Activated CD4-positive, CD25-positive, alpha-beta regulatory T cell (primary cell): ENCODE data around the gene SLC25A18.

Experiments used
- DNase-seq, 4 experiments: peaks; one replicate each; lab custom pipeline; 2025; lab: John Stamatoyannopoulos, UW

The SLC25A18 gene

GRCh38 chr22:17570851-17571631 is 7.7 kb downstream of the SLC25A18 start:
- DNase-seq = no peak

- no peak for DNase-seq
Observed at GRCh38 chr22:17575151-17575550, 11.9 kb downstream of the SLC25A18 start.

- no peak for DNase-seq
Observed at GRCh38 chr22:17575681-17576080, 12.4 kb downstream of the SLC25A18 start.

GRCh38 chr22:17576470-17576869 is 13.2 kb downstream of the SLC25A18 start:
- DNase-seq = no peak

- no peak for DNase-seq
Observed at GRCh38 chr22:17578136-17578754, 14.9 kb downstream of the SLC25A18 start.

GRCh38 chr22:17579535-17579981 is 16.3 kb downstream of the SLC25A18 start:
- no peak for DNase-seq

- no peak for DNase-seq
Observed at GRCh38 chr22:17580441-17581031, 17.2 kb downstream of the SLC25A18 start.

DNA sequence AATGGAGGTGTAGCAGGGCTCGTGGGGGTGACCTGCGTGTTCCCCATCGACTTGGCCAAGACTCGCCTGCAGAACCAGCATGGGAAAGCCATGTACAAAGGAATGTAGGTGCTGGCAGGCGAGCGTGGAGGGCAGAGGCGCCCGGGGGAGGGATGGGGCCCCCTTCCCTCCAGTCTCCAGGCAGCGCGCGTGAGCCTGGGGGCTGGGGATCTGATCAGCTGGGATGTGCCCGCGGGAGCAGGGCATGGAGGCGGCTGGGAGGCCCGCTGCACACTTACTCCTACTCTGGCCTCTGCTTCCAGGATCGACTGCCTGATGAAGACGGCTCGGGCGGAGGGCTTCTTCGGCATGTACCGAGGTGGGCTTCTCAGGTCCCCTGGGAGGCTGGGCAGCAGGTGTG is 17.8 kb downstream of the SLC25A18 start:
- no peak for DNase-seq

DNA sequence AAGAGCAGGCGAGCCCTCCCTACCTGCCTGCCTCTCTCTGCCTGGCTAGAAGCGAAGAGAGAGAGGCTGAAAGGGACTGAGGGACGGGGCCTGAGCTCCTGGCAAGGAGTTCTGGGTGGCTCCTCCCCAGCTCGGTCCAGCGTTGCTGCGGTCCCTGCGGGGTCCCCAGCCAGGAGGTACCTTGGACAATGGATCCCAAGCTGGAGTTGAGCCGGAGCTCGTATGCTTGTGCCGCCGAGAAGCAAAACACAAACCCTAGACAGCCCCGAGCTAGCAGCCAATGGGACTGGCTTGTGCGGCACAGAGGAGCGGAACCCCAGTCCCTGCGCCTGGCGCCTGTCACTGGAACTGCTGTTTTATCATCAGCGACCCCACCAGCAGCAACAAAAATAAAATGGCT is 18.3 kb downstream of the SLC25A18 start:
- no peak for DNase-seq

- DNase-seq = no peak
Observed at GRCh38 chr22:17583151-17583550, 19.9 kb downstream of the SLC25A18 start.

DNA sequence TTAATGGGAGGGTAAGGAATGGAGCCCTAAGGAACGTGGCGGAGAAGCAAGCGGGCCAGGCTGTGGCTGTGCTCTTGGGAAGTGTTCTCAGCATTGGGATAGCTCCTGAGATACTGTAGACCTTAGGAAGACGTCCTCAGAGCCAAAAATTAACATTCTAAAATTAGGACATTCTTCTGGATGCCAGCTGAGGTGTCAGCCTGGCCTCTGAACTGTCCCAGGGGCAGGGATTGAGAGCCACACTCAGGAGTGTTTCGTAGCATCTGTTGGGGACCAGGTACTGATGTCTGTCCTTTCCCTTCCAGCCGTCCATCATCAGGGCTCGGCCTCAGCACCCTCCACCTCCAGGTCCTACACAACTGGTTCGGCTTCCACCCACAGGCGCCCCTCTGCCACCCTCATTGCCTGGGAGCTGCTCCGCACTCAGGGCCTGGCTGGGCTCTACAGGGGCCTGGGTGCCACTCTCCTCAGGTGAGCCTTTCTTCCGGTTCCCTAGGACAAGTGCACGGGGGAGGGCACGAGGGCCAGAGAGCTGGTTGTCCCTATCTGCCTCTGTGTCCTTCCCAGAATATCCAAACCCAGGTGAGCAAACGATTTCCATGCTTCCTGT is 23.6 kb downstream of the SLC25A18 start:
- no peak for DNase-seq

DNA sequence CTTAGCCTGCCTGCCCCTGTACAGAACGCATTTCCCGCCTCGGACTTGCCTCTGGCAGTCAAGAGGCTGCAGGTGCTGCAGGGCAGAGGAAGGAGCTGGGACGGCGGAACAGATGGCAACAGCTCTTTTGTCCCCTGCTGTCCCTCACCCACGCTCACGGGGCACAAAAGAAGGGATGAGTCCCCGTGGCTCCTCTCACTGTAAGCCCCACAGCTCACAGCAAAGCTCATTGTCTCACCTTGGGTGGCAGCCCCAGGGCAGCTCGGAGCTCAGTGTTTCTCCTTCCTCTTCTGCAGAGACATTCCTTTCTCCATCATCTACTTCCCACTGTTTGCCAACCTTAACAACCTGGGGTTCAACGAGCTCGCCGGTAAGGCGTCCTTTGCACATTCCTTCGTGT is 24.3 kb downstream of the SLC25A18 start:
- no peak for DNase-seq

GRCh38 chr22:17588606-17589005 is 25.3 kb downstream of the SLC25A18 start:
- DNase-seq = no peak

GRCh38 chr22:17589810-17590375 is 26.6 kb downstream of the SLC25A18 start:
- no peak for DNase-seq

DNA sequence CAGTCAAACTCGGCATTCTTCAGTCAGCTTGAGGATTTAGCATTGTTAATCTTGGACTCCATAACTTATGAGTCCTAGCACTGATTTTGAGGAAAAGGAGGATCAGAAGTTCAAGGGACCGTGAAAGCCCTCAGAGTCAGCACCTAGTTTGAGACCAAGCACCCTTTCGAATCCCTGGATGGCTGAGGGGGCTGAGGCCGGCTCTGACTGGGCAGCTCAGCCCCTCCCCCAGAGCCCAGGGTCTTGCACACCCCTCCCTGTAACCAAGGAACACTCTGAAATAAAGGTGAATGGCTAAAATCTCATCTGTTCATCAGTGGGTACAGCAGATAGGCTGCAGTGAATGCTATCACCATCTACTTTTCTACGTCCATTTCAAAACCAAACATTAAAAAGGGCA is 27.3 kb downstream of the SLC25A18 start:
- DNase-seq = no peak

DNA sequence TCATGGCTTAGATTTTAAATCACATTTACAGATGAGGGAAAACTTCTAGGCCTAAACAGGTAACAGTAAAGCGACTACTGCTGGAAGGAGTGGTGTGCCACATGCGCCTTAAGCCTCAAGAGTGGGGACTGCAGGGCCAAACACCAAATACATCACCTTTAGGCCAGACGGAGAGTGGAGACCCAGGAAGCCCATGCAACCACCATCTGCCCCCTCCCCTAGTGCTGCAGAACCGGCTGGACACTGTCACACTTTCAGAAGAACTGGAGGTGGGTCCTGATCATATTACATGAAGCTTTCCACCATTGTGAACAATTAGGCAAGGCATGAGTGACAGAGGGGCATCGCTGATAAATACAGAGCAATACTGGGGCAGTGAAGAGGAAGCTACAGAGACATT is 28.9 kb downstream of the SLC25A18 start:
- no peak for DNase-seq

DNA sequence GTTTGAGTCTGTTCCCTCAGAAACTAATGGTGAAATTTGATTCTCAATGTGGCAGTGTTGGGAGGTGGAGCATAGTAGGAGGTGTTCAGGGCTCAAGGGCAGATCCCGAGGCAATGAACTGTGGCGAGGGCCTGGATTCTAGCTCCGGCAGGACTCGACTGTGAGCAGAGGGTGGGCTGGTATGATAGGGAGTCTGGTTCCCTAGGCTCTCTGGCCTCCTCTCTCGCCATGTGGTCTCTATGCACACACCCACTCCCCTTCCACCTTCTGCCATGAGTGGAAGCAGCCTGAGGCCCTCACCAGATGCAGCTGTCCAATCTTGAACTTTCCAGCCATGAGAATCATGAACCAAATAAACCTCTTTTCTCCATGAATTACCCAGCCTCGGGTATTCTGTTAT is 32.9 kb downstream of the SLC25A18 start:
- no peak for DNase-seq

DNA sequence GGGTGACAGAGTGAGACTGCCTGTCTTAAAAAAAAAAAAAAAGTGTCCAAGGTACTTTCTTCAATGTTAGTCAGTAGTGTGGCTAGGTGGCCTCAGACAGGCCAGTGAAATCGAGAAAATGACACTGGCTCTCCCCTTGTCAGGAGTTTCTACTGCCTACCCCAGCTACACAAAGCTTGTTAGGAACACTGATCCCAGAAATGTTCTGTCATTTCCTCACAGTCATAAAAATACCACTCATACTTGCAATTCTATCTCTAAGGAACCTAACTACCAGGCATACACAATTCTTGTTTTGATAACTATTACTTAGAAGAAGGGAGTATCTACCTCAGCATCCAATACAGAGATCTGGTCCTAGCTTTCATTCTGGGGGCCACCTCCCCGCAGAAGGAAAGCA is 33.9 kb downstream of the SLC25A18 start:
- DNase-seq = no peak

GRCh38 chr22:17598318-17598717 is 35.0 kb downstream of the SLC25A18 start:
- DNase-seq = no peak

DNA sequence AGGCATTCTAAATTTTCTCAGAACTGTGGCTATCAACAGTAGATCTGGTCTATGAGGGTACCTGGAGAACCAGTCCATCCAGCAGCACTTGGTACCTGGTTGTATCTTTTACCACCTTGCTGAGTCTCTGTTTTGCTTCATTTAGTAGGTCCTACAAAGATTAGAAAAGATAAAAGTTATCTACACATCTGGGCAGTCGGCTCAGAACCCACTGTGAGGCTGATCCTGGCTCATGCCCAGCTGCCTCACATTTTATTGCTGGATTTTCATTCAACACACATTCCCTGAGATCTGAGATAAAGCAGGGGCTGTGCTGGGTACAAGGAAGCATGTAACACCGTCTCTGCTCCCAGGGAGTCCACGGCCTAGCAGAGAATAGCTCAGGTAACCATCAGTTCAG is 37.7 kb downstream of the SLC25A18 start:
- no peak for DNase-seq

- no peak for DNase-seq
Observed at GRCh38 chr22:17603668-17604067, 40.4 kb downstream of the SLC25A18 start.

DNA sequence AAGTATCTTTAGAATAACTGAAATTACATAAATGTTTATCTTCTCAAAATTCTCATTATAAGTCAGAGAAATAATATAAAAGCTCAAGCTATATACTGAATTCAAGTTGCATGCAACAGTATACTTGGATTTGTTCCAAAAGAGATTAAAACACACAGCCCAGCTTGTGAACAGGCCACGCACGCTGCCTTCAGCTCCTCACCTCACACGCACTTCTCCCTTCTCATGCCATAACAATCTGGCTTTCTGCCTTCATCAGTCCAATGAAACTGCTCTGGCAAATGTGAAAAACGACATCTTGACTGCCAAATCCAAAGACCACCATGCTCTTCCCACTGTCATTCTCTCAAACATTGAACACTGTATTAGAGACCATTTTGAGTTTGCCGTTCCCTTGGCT is 43.2 kb downstream of the SLC25A18 start:
- no peak for DNase-seq
